HEK293T (cell line): ENCODE measurements around the gene LAIR2.

Experiments
- CTCF ChIA-PET: fragments of 350-600 bp; formaldehyde crosslinking; extraction: SDS; loops from one replicate; lab custom pipeline; 2021; ENCODE audit warnings: antibody characterized with exemption, inconsistent platforms; lab: Yijun Ruan, JAX
- POLR2A ChIA-PET: fragments of 350-600 bp; formaldehyde crosslinking; extraction: SDS; loops from one replicate; lab custom pipeline; 2020; ENCODE audit warnings: antibody characterized with exemption, inconsistent platforms; lab: Yijun Ruan, JAX
- DNase-seq: peaks from one replicate; pipeline ENCODE4 v3.0.0; 2012; ENCODE audit warnings: mixed read lengths; ENCODE audit errors: extremely low spot score
- ARNT ChIP-seq: fragments of 450-650 bp; IDR thresholded peaks from 2 replicates; pipeline ENCODE4 v1.6.1; 2017; ENCODE audit warnings: mild to moderate bottlenecking
- BHLHE40 ChIP-seq: fragments of 450-650 bp; IDR thresholded peaks from 2 replicates; pipeline ENCODE4 v1.6.1; 2016; ENCODE audit warnings: mild to moderate bottlenecking, moderate library complexity, borderline replicate concordance
- CTBP1 ChIP-seq: fragments of 450-650 bp; IDR thresholded peaks from 2 replicates; pipeline ENCODE4 v1.6.1; 2016; ENCODE audit warnings: borderline replicate concordance
- ELF4 ChIP-seq: fragments of 450-650 bp; IDR thresholded peaks from 2 replicates; pipeline ENCODE4 v1.6.1; 2017; ENCODE audit warnings: antibody characterized with exemption
- FOXA1 ChIP-seq: fragments of 450-650 bp; IDR thresholded peaks from 2 replicates; pipeline ENCODE4 v1.6.1; 2016; ENCODE audit warnings: mild to moderate bottlenecking
- FOXK2 ChIP-seq: fragments of 450-650 bp; IDR thresholded peaks from 2 replicates; pipeline ENCODE4 v1.6.1; 2016; ENCODE audit warnings: mild to moderate bottlenecking
- FOXM1 ChIP-seq: fragments of 450-650 bp; IDR thresholded peaks from 2 replicates; pipeline ENCODE4 v1.6.1; 2017; ENCODE audit warnings: mild to moderate bottlenecking, borderline replicate concordance
- HDGF ChIP-seq: fragments of 450-650 bp; IDR thresholded peaks from 2 replicates; pipeline ENCODE4 v1.6.1; 2017; ENCODE audit warnings: antibody characterized with exemption, borderline replicate concordance
- L3MBTL2 ChIP-seq: fragments of 450-650 bp; conservative IDR thresholded peaks from 2 replicates; pipeline ENCODE4 v1.6.1; 2016; ENCODE audit warnings: mild to moderate bottlenecking
- LEF1 ChIP-seq: fragments of 450-650 bp; IDR thresholded peaks from 2 replicates; pipeline ENCODE4 v1.6.1; 2017; ENCODE audit warnings: mild to moderate bottlenecking, borderline replicate concordance
- NFRKB ChIP-seq: fragments of 450-650 bp; IDR thresholded peaks from 2 replicates; pipeline ENCODE4 v1.6.1; 2016; ENCODE audit warnings: mild to moderate bottlenecking, moderate library complexity
- SP1 ChIP-seq: fragments of 450-650 bp; IDR thresholded peaks from 2 replicates; pipeline ENCODE4 v1.6.1; 2017
- SUZ12 ChIP-seq: fragments of 450-650 bp; IDR thresholded peaks from 2 replicates; pipeline ENCODE4 v1.6.1; 2016; ENCODE audit warnings: mild to moderate bottlenecking
- TARDBP ChIP-seq: fragments of 450-650 bp; IDR thresholded peaks from 2 replicates; pipeline ENCODE4 v1.6.1; 2016
- ZNF384 ChIP-seq: fragments of 450-650 bp; IDR thresholded peaks from 2 replicates; pipeline ENCODE4 v1.6.1; 2016
- TF ChIP-seq, protein P1 (sequence below): fragments of 450-650 bp; IDR thresholded peaks from 2 replicates; pipeline ENCODE4 v1.6.1; 2016

LAIR2 gene

DNA sequence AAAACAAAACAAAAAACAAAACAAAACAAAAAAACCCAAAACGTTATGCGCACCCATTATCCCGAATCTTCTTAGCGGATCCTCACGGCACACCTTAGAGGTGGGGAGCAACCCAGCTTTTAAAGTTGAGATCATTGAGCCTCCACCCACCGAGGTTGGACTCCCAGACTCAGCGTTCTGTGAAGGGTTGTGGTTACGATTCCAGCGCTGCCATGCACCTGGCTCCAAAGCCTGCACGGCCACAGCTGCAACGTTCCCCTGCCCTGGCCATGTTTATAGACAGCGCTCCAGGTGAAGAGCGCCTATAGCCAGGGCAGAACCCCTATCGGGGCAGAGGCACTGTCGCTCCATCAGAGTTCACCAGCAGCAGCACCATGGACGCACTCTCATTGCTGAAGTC is 52.3 kb downstream of the LAIR2 start:
- ChIA-PET CTCF (no interaction called here), POLR2A (no interaction called here)
- DNase-seq: no peak
- TF ChIP-seq, protein P1, sequence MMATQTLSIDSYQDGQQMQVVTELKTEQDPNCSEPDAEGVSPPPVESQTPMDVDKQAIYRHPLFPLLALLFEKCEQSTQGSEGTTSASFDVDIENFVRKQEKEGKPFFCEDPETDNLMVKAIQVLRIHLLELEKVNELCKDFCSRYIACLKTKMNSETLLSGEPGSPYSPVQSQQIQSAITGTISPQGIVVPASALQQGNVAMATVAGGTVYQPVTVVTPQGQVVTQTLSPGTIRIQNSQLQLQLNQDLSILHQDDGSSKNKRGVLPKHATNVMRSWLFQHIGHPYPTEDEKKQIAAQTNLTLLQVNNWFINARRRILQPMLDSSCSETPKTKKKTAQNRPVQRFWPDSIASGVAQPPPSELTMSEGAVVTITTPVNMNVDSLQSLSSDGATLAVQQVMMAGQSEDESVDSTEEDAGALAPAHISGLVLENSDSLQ: no peak
- no peak for TF ChIP-seq SUZ12
- TF ChIP-seq HDGF: no peak
- no peak for TF ChIP-seq ELF4
- no peak for TF ChIP-seq LEF1
- TF ChIP-seq FOXM1: no peak
- TF ChIP-seq ZNF384: no peak
- TF ChIP-seq FOXK2: no peak
- TF ChIP-seq CTBP1: no peak
- no peak for TF ChIP-seq FOXA1
- no peak for TF ChIP-seq BHLHE40
- no peak for TF ChIP-seq NFRKB
- no peak for TF ChIP-seq TARDBP
- TF ChIP-seq SP1: no peak
- no peak for TF ChIP-seq ARNT
- TF ChIP-seq L3MBTL2: no peak

DNA sequence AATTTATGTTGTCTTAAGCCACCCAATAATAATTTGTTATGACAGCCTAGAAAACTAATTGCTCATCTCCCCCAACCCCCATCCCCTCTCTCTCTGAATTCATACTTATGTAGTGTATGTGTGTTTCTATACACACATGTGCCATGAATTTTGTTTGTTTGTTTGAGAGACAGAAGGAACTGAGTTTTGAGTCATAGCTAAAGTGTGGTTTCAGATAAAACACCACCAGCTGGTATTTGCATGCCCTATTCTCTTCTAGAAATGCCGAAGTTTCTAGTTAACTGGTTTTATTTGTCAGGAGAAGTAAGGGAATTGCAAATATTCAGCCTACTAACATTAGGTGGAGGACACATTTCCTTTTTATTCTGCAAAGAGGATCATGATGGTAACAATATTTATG is 53.6 kb downstream of the LAIR2 start:
- TF ChIP-seq FOXM1 (no peak), ARNT (no peak)
- POLR2A ChIA-PET: no interaction called here
- DNase-seq: no peak
- CTCF ChIA-PET: no interaction called here

DNA sequence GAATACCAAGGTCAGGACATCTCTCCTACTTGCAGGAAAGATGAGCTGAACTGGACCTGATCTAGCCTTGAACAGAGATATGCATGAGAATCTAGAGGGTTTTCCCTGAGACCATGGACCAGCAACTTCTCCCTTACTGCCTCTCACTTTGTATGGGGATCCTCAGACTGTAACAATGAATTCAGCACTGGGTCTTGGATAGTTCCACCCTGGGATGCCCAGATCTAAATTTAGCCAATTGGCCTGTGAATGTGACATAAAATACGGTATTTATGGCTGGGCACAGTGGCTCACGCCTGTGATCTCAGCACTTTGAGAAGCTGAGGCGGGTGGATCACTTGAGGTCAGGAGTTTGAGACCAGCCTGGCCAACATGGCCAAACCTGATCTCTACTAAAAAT is 55.7 kb downstream of the LAIR2 start:
- TF ChIP-seq HDGF (no peak), FOXK2 (no peak), LEF1 (no peak), FOXM1 (no peak), SP1 (no peak), TARDBP (no peak), CTBP1 (no peak)
- POLR2A ChIA-PET: no interaction called here
- no peak for DNase-seq
- CTCF ChIA-PET: no interaction called here
